ENCODE data around the gene AGO3.
"Not testable (repeated sequence)": the region's sequence is repeated elsewhere in the genome, so short reads cannot be mapped to it uniquely, and the experiment has no call there.

The AGO3 gene

DNA sequence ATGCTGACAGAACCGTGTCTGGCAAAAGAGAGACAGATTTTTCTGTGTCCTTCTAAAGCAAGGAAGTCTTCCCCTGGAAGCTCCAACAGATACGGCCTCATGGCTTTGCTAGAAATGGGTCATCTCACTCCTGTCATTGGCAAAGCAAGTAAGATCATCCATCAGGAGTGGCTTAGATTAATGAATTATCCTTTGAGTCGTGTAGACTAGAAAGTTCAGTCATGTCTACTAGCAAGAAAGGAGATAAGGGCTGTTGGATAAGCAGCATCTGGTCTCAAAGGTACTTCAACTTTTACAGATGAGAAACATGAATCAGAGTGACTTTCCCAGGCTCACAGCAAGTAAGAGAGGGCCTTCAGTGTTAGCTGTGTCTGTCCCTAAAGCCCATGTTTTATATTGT lies 3.4 kb upstream of the AGO3 start:
- DNase-seq: no peak

DNA sequence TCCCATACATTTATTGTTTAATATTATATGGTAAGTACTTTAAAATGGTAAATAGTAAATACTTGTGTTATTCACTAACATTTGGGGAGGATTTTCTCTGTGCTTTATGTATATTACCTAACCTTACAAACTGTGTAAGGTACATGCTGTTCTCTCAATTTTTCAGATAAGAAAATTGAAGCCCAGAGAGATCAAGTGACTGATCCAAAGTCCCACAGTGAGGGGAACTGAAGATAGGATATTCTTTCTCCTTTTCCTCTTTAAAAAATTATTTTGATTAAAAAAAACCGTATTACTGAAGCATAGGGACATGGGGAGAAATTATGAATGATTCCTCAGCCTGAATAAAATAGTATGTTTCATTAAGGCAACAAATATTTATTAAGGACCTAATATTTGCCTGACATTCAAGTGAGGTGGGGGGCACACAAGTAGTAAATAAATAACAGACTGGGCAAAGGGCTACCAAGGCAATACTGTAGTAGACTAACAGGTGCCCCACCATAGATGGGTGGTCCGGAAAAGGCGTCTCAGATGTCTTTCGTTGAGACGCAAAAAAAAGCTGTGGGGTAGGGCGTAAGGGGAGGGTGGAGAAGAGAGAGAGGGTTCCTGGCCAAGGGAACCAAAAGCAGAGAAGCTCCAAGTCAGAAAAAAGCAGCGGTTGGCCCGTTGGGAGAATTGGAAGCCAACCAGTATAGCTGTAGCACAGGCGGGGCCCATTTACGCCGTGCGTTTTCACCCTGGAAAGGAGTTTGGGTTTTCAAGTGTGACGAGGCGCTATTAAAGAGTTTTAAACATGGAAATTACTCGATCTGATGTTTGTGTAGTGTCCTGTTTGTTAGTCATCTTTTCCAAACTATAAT lies 944 bp upstream of the AGO3 start:
- DNase-seq: peak; percentile 71

DNA sequence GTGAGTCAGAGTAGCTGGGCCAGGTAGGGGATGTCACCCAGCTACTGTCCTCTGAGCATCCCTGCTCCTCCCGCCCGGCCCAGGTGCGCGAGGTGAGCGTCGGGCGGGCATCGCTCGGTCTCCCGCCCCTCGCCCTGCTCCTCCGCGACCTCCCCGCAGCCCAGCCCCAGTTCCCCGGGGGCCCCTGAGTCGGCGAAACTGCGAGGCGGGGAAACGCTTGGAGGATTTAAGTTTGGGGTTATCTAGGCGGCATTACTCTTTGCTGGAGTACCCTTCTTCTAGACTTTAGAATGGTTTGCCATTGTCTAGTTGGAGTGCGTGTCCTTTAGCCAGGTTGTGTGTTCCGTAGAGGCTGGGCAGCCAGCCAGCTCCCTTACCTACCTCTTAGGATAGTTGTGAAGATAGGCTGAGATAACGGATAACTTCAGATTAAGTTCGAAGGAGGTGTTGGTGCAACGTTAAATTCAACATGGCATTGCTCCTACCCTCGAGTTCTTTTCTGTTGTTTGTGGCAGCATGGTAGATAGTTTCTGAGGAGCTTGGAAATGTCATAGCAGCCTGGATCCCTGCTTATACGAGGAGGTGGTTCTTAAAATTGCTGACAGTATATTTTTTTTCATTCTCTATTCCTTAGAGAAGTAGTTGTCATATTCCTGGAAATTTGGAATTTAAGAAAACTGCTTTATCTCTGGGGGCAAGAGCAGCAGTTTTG lies 697 bp downstream of the AGO3 start:
- DNase-seq: no peak

DNA sequence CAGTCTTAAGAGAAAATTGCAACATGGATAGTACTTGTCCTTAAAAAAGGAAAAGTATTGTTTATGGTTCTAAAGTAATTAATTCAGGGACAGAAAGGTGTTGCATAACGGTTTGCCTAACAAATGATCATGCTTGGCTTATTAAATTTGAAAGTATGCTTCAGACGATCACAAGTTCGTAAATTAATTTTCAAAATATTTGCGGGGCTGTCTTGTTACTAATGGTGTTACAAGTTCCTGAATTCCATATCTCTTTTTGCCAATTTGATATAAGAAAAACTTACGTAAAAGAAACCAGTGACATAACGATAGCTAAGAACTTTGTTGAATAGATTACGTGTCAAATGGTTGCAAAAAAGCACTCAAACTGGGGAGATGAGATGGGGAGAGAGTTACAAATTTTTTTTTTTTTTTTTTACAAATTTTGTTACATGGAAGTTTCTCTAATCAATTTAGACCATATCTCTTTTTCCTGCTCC lies 1.3 kb downstream of the AGO3 start:
- DNase-seq: no peak

DNA sequence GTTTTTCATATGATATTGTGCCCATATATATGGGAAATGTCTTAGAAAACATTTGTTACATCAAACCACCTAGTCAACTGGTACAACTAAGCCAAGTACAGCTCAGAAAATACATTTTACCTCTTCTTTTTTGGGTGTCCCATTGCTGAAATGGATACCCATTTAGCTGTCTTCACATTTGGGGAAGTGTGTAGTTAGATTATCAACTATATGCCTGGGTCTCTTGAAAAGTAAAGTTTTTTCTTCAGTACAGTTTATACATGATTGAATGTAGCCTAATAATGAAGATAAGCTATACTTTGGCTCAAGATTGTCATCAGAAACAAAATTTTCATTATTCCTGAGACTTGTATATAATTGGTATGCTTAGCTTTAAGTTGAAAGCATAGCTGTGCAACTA lies 2.0 kb downstream of the AGO3 start:
- no peak for DNase-seq

- peak; percentile 67 for DNase-seq
Observed at GRCh38 chr1:35935442-35936388, 4.8 kb downstream of the AGO3 start.

DNA sequence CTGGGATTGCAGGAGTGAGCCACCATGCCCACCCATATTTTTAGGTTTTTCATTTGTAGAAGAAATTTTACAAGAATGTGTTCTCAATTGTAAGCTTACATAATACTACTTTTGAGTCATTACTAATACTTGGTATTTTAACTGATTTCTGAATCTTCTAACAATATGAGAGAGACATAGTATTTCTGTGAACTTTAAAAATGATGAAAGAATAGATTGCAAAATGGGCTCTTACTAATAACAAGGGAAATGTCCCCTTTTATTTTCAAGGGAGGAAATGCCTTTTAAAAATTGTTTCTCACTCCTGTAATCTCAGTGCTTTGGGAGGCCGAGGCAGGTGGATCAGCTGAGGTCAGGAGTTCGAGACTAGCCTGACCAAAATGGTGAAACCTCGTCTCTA lies 5.9 kb downstream of the AGO3 start:
- DNase-seq: no peak

DNA sequence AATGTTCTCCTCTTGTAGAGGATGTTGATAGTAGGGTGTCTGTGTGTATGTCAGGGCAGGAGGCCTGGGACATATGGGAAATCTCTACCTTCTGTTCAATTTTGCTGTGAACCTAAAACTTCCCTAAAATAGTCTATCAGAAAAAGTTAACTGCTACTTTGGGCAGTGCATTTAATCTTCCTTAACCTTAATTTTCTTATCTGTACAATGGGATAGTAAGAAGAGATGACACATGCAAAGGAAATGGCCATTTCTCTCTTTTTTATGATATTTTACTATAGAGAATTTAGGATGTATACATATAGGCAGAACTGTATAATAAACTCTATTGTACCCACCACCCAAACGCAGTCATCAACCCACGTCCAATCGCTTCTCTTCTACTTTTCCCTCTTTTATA lies 8.6 kb downstream of the AGO3 start:
- DNase-seq: no peak

- no peak for DNase-seq
Observed at GRCh38 chr1:35945327-35945726, 14.4 kb downstream of the AGO3 start.

DNA sequence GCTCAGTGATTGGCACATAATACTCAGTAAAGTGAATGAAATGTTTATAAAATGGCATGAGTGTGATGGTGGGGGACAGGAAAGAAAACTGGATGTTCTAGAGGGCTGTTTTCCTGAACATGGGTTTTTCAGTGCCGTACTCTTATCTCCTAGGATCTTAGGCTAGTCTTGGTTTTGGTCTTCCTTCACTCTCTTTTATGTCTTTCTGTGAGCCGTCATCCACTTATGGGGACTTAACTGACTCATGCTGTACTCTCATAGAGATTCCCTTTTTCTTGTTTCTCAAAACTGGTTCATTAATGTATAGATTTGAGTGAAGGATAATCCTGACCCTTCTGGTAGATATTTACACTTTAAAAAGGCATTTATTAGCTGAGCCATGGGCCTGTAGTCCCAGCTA lies 16.6 kb downstream of the AGO3 start:
- no peak for DNase-seq

GRCh38 chr1:35958558-35958957 lies 27.7 kb downstream of the AGO3 start:
- no peak for DNase-seq

DNA sequence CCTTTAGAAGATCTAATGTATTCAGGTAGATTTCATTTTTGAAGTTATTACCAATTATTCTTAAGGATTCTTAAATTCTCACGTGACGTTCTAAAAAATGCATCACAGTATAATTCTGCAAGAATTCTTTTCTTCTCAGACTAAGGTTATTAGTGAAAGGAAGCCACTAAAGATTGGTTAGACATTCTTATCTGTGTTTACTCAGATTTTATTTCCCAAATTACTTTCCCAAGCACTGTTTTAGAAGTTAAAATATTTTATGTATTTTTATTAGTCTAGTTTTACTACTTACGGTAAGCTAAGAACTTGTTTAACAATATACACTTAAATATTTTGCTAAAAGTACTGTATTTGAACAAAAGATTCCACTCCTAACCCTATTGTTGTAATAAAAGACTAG lies 28.4 kb downstream of the AGO3 start:
- no peak for DNase-seq

GRCh38 chr1:35962952-35963351 lies 32.0 kb downstream of the AGO3 start:
- no peak for DNase-seq

DNA sequence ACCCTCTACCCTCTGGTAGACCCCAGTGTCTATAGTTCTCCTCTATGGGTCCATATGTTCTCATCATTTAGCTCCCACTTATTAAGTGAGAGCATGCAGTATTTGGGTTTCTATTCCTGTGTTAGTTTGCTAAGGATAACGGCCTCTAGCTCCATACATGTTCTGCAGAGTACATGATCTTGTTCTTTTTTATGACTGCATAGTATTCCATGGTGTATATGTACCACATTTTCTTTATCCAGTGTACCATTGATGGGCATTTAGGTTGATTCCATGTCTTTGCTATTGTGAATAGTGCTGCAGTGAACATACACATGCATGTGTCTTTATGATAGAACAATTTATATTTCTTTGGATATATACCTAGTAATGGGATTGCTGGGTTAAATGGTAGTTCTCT lies 33.4 kb downstream of the AGO3 start:
- DNase-seq: not testable (repeated sequence)

DNA sequence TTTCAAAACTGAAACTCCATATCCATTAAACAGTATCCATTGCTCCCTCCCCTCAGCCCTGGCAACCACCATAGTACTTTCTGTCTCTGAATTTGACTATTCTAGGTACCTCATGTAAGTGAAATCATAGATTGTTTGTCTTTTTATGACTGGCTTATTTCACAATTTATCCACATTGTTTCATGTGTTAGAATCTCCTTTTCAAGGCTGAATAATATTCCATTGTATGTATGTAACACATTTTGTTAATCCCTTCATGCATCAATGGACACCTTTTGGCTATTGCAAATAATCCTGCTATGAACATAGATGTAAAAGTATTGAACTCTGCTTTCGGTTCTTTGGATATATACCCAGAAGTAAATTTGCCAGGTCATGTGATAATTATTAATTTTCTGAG lies 37.5 kb downstream of the AGO3 start:
- no peak for DNase-seq

DNA sequence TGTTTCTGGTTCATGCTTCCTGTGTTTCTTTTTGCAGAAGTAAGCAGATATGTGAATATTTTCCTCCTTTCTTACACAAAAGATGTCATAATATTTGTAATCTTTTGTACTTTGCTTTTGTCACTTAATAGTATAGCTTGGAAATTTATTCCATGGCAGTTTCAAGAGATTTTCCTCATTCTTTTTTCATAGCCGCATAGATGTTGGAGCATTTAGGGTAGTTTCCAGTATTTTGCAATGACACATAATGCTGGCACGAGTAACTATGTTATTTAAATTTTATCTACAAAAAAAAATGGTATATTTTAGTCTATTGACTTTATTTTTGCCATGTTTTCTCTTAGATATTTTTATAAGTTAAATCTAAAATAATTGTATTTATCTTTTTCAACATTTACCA lies 40.7 kb downstream of the AGO3 start:
- no peak for DNase-seq

GRCh38 chr1:35972631-35973030 lies 41.7 kb downstream of the AGO3 start:
- not testable (repeated sequence) for DNase-seq

DNA sequence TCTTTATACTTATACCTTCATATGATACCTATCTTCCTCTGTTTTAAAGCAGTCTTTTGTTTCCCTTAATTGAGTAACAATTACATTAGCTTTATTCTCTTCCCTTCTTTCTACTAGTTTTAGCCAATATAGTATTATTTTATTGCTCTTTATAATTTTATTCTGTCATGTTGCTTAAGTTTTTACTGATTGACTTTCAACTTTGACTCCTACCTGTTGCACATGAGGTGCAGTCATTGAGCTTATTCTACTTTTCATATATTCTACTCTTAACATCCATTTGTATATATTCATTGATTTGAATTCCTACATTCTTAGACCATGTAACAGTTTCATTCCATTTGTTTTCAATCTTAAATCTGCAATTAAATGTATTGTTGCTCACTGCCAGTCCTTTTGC lies 49.2 kb downstream of the AGO3 start:
- DNase-seq: no peak

- DNase-seq: no peak
Observed at GRCh38 chr1:35988237-35988636, 57.3 kb downstream of the AGO3 start.

DNA sequence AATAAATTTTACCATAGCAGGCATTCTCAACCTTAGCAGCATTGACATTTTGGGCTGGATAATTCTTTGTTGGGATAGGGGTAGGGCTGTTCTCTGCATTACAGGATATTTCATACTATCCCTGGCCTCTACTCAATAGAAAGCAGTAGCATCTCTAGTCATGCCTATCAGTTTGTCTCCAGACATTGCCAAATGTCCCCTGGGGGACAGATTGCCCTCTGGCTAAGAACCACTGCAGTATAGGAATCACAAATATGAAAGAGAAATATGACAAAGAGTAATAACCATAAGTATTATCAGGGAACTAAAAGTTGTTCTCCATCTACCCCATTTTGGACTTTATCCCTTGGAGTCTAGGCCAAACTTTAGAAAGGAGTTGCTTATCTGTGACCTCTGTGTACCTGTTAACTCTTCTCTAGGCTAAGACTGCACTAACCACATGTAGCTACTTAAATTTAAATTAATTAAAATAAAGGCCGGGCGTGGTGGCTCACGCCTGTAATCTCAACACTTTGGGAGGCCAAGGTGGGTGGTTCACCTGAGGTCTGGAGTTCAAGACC lies 76.1 kb downstream of the AGO3 start:
- DNase-seq: no peak

DNA sequence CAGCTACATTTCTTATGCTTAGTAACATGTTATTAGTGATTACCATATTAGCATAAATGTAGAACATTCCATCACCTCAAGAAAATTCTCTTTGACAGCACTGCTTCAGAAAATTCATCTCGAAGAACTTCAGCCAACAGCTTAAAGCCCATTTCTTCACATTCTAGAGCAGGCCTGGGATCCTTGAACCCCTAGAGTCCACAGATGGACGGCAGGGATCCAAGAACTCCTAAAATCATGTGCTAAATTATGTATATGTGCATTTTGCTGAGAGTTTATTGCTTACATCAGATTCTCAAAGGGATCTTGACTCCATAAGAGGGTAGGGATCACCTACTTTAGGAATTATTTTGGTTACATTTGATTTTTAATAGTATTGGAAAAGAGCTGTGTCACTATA lies 76.8 kb downstream of the AGO3 start:
- no peak for DNase-seq

DNA sequence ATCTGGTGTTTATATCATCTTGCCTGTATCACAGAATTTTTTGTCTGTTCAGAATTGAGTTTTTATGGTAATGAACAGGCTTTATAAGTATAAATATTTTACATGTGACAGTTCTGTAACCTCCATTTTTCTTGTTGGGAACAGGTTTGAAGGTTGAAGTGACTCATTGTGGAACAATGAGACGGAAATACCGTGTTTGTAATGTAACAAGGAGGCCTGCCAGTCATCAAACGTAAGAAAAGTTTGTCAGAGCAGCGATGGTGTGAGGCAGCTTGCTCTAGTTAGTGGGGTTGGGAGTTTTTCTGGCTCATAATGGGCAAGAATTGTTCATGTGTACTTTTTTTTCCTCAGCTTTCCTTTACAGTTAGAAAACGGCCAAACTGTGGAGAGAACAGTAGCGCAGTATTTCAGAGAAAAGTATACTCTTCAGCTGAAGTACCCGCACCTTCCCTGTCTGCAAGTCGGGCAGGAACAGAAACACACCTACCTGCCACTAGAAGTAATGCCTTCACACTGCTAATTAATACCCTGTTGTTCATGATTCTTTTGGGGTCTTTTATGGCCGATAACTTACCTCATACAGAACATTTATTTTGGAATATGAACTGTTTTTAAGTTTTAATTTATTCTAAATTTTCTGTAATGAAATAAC lies 77.8 kb downstream of the AGO3 start:
- DNase-seq: no peak
